ENCODE measurements around the gene ASB2. TPM values are rescaled to one million over a fixed set of nuclear protein-coding genes. Genes with fewer than 3 reads are reported as not detected.

ASB2 gene
- polyA plus RNA-seq, 1 donor (not counting 4 experiments of a cell fraction or from before 2014, with no cell fraction given) = 0.56 TPM

DNA sequence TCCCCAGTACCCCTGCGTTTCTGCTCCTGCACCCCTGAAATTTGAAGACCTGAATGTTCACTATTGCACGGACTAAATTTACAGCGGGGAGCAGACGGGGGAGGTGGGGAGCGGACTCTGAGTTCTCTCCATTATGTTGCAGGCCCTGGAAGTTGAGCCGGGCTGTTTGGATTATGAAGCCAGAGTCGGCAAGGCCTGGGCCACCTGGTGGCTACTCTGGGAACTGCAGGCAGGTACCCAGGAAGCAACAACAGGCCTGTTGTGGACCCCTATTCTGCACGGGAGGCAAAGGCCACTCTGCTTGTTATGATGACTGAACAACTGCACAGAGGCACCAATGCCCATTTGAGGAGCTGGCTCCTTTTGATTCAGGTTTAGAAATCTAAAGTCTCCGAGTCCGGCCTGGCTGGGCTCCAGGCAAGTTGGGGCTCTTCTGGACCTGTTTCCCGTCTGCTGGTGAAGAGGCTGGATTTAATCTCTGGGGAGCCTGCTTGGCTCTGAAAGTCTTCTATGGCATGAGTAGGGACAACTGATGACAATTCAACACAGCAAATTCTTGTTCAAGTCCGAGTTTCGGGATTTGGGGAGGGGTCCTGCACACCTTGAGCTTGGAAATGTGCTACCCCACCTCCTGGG, 83.3 kb downstream of the ASB2 start:
- DNase-seq (ENCODE audit: low read depth, low spot score) = peak; percentile 9
- H3K27me3 ChIP-seq (ENCODE audit: control insufficient read depth, extremely low read depth, insufficient read depth, low read length) = peaks cover 30% of the 10 kb centered on the region
- no peak overlapping the region for H2AFZ ChIP-seq (ENCODE audit: control insufficient read depth, low read length)
- no peaks in the 10 kb centered on the region for H3K4me1 ChIP-seq (ENCODE audit: control insufficient read depth, extremely low read depth, insufficient read depth, low read length)
- no peak overlapping the region for H3K9ac ChIP-seq (ENCODE audit: control insufficient read depth, extremely low read depth, insufficient read depth, low read length)
- H3K4me2 ChIP-seq (ENCODE audit: control insufficient read depth, extremely low read depth, insufficient read depth, low read depth, low read length) = no peak overlapping the region
- H3K9me3 ChIP-seq (ENCODE audit: control insufficient read depth, low read depth, low read length) = no peaks in the 10 kb centered on the region
- no peaks in the 10 kb centered on the region for H4K20me1 ChIP-seq (ENCODE audit: control insufficient read depth, extremely low read depth, insufficient read depth, low read length)
- peak; percentile 23 for FAIRE-seq
- dilution Hi-C loops (cut with MboI; ENCODE audit: extremely low pct_ligation_motif_present, low sequenced_read_pairs) = no loop called here
- H3K4me3 ChIP-seq (ENCODE audit: control insufficient read depth in 2 of 3, extremely low read depth in 1 of 3, insufficient read depth in 2 of 3, low read depth in 1 of 3, low read length in 3 of 3) = no peak overlapping the region
- no peaks in the 10 kb centered on the region for H3K36me3 ChIP-seq (ENCODE audit: control insufficient read depth in 2 of 2, extremely low read depth in 1 of 2, insufficient read depth in 2 of 2, low read length in 2 of 2)
- H3K27ac ChIP-seq (ENCODE audit: control insufficient read depth, insufficient read depth, low read length) = no peak overlapping the region
- no peaks in the 10 kb centered on the region for H3K79me2 ChIP-seq (ENCODE audit: control insufficient read depth, insufficient read depth, low read length)
- TF ChIP-seq, protein P1, sequence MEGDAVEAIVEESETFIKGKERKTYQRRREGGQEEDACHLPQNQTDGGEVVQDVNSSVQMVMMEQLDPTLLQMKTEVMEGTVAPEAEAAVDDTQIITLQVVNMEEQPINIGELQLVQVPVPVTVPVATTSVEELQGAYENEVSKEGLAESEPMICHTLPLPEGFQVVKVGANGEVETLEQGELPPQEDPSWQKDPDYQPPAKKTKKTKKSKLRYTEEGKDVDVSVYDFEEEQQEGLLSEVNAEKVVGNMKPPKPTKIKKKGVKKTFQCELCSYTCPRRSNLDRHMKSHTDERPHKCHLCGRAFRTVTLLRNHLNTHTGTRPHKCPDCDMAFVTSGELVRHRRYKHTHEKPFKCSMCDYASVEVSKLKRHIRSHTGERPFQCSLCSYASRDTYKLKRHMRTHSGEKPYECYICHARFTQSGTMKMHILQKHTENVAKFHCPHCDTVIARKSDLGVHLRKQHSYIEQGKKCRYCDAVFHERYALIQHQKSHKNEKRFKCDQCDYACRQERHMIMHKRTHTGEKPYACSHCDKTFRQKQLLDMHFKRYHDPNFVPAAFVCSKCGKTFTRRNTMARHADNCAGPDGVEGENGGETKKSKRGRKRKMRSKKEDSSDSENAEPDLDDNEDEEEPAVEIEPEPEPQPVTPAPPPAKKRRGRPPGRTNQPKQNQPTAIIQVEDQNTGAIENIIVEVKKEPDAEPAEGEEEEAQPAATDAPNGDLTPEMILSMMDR (optimal IDR thresholded peaks at IDR 0.05 in 1 of 3, IDR thresholded peaks at IDR 0.05 in 1 of 3, conservative IDR thresholded peaks at IDR 0.05 in 1 of 3; ENCODE audit: extremely low read depth in 1 of 3, insufficient read depth in 2 of 3, low read length in 3 of 3) = peak; percentile 83 to 97 (median 97)
- TF ChIP-seq EZH2 (IDR thresholded peaks at IDR 0.05; ENCODE audit: low read length) = no peak
- no peaks in the 10 kb centered on the region for H3K9me1 ChIP-seq (ENCODE audit: control insufficient read depth, extremely low read depth, insufficient read depth, low read length)

DNA sequence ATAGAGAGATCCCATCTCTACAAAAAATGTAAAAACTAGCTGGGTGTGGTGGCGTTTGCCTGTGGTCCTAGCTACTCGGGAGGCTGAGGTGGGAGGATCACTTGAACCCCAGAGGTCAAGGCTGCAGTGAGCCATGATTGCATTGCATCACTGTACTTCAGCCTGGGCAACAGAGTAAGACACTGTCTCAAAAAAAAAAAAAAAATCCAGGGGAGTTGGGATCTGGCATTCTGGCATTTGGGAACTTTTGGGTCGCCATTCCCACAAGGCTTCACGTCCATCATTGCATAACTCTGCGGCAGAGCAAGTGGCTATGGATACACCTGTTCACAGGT, 83.9 kb downstream of the ASB2 start:
- peaks cover 30% of the 10 kb centered on the region for H3K27me3 ChIP-seq (ENCODE audit: control insufficient read depth, extremely low read depth, insufficient read depth, low read length)
- no peaks in the 10 kb centered on the region for H3K9me1 ChIP-seq (ENCODE audit: control insufficient read depth, extremely low read depth, insufficient read depth, low read length)
- no peak overlapping the region for H3K4me3 ChIP-seq (ENCODE audit: control insufficient read depth in 2 of 3, extremely low read depth in 1 of 3, insufficient read depth in 2 of 3, low read depth in 1 of 3, low read length in 3 of 3)
- dilution Hi-C loops (cut with MboI; ENCODE audit: extremely low pct_ligation_motif_present, low sequenced_read_pairs) = no loop called here
- H2AFZ ChIP-seq (ENCODE audit: control insufficient read depth, low read length) = no peak overlapping the region
- no peak for TF ChIP-seq EZH2 (IDR thresholded peaks at IDR 0.05; ENCODE audit: low read length)
- TF ChIP-seq, protein P1 (optimal IDR thresholded peaks at IDR 0.05 in 1 of 3, IDR thresholded peaks at IDR 0.05 in 1 of 3, conservative IDR thresholded peaks at IDR 0.05 in 1 of 3; ENCODE audit: extremely low read depth in 1 of 3, insufficient read depth in 2 of 3, low read length in 3 of 3) = no peak
- H3K9ac ChIP-seq (ENCODE audit: control insufficient read depth, extremely low read depth, insufficient read depth, low read length) = no peak overlapping the region
- no peak for DNase-seq (ENCODE audit: low read depth, low spot score)
- H3K79me2 ChIP-seq (ENCODE audit: control insufficient read depth, insufficient read depth, low read length) = no peaks in the 10 kb centered on the region
- no peak overlapping the region for H3K4me2 ChIP-seq (ENCODE audit: control insufficient read depth, extremely low read depth, insufficient read depth, low read depth, low read length)
- H3K4me1 ChIP-seq (ENCODE audit: control insufficient read depth, extremely low read depth, insufficient read depth, low read length) = no peaks in the 10 kb centered on the region
- H3K27ac ChIP-seq (ENCODE audit: control insufficient read depth, insufficient read depth, low read length) = no peak overlapping the region
- no peak for FAIRE-seq
- no peaks in the 10 kb centered on the region for H3K36me3 ChIP-seq (ENCODE audit: control insufficient read depth in 2 of 2, extremely low read depth in 1 of 2, insufficient read depth in 2 of 2, low read length in 2 of 2)
- H3K9me3 ChIP-seq (ENCODE audit: control insufficient read depth, low read depth, low read length) = no peaks in the 10 kb centered on the region
- no peaks in the 10 kb centered on the region for H4K20me1 ChIP-seq (ENCODE audit: control insufficient read depth, extremely low read depth, insufficient read depth, low read length)

Measured in keratinocyte (primary cell).